Measurements from ENCODE around the gene ODAD3.

GRCh38 chr19:11451871-11452619, 17.1 kb upstream of the ODAD3 start:
- no peak for TF ChIP-seq ATF2 (IDR thresholded peaks at IDR 0.05; ENCODE audit: low read length)
- TF ChIP-seq BCL3 (IDR thresholded peaks at IDR 0.05; ENCODE audit: borderline replicate concordance, insufficient read depth, low read depth, low read length, poor library complexity, severe bottlenecking) = peak; percentile 68
- TF ChIP-seq E2F4 (IDR thresholded peaks at IDR 0.05; ENCODE audit: low read depth, low read length) = no peak
- no peak for TF ChIP-seq KAT2A (conservative IDR thresholded peaks at IDR 0.05; ENCODE audit: control insufficient read depth, low read depth, low read length)

Data from GM12878 (cell line).